Endothelial cell of umbilical vein (primary cell): Measurements from ENCODE around the gene SLC25A21. TPM values are rescaled to one million over a fixed set of nuclear protein-coding genes. Genes with fewer than 3 reads are reported as not detected.

Experiments used
- BruUV-seq: library from RNA; stranded (reverse); fragments of 400-500 nt; replicated peaks from 2 replicates; lab custom pipeline; 2021; lab: Mats Ljungman, UMichigan
- CTCF ChIA-PET: fragments of 300-600, 350-600 bp; sonication (Branson Sonifier 250); formaldehyde crosslinking; loops from one replicate; lab custom pipeline; 2021; ENCODE audit warnings: antibody characterized with exemption, inconsistent platforms; lab: Charles Lee
- POLR2A ChIA-PET: fragments of 300-600, 350-600 bp; sonication (Branson Sonifier 250); formaldehyde crosslinking; loops from one replicate; lab custom pipeline; 2021; ENCODE audit warnings: antibody characterized with exemption, inconsistent platforms; lab: Charles Lee
- DNase-seq: peaks from one replicate; pipeline ENCODE4 v3.0.0-alpha.2; 2011; ENCODE audit warnings: low read depth, low spot score
- FAIRE-seq: peaks from 2 replicates; lab custom pipeline; 2011; peaks lifted over from hg19 to GRCh38; lab: Jason Lieb, UNC
- H2AFZ ChIP-seq: 2 replicates; pipeline ENCODE4 v1.6.0; 2012; ENCODE audit warnings: low read depth, low read length, control low read depth, inconsistent platforms
- H3K27ac ChIP-seq: 2 replicates; pipeline ENCODE4 v1.5.1; 2011; ENCODE audit warnings: low read depth, mild to moderate bottlenecking, control low read depth, low read length, moderate library complexity; ENCODE audit not compliant: insufficient read depth
- H3K27me3 ChIP-seq, 2 experiments: 2 replicates each; pipeline versions ENCODE4 v1.6.0 to v1.6.1; 2011; ENCODE audit warnings: low read length in 2 of 2, mixed read lengths in 1 of 2; ENCODE audit not compliant: control insufficient read depth in 2 of 2, insufficient read depth in 2 of 2
- H3K36me3 ChIP-seq, 2 experiments: 2 replicates in 1 of 2; 3 replicates in 1 of 2; pipeline ENCODE4 v1.5.1; 2011; ENCODE audit warnings: low read length in 2 of 2, mild to moderate bottlenecking in 1 of 2, moderate library complexity in 1 of 2; ENCODE audit not compliant: control insufficient read depth in 2 of 2, insufficient read depth in 2 of 2; ENCODE audit errors: extremely low read depth in 1 of 2
- H3K4me1 ChIP-seq: 3 replicates; pipeline ENCODE4 v1.5.1; 2011; ENCODE audit warnings: mild to moderate bottlenecking, low read length; ENCODE audit not compliant: control insufficient read depth, insufficient read depth; ENCODE audit errors: extremely low read depth
- H3K4me2 ChIP-seq: 2 replicates; pipeline ENCODE4 v1.6.1; 2011; ENCODE audit warnings: low read length, control low read depth, mixed read lengths; ENCODE audit not compliant: insufficient read depth
- H3K4me3 ChIP-seq, 3 experiments: fragments of 200-600 bp in 1 of 3; sonication (generic), shearing (Covaris generic) in 1 of 3; replicated peaks in 1 of 3; 2 replicates each; pipeline ENCODE4 v1.5.1; 2011 to 2016; ENCODE audit warnings: control low read depth in 3 of 3, low read length in 3 of 3, mild to moderate bottlenecking in 2 of 3, inconsistent platforms in 1 of 3, low read depth in 1 of 3, moderate library complexity in 1 of 3; ENCODE audit not compliant: insufficient read depth in 1 of 3
- H3K79me2 ChIP-seq: 2 replicates; pipeline ENCODE4 v1.6.0; 2012; ENCODE audit warnings: low read length, inconsistent platforms; ENCODE audit not compliant: control insufficient read depth, insufficient read depth
- H3K9ac ChIP-seq: replicated peaks from 2 replicates; pipeline ENCODE3; 2011; ENCODE audit warnings: low read length, control low read depth; ENCODE audit not compliant: insufficient read depth; ENCODE audit errors: extremely low read depth
- H3K9me1 ChIP-seq: replicated peaks from 3 replicates; pipeline ENCODE4 v1.6.0; 2011; ENCODE audit warnings: mild to moderate bottlenecking, low read length; ENCODE audit not compliant: control insufficient read depth, insufficient read depth; ENCODE audit errors: extremely low read depth
- H3K9me3 ChIP-seq: replicated peaks from 2 replicates; pipeline ENCODE4 v1.5.1; 2012; ENCODE audit warnings: low read length, inconsistent platforms; ENCODE audit not compliant: control insufficient read depth, insufficient read depth
- H4K20me1 ChIP-seq: replicated peaks from 2 replicates; pipeline ENCODE3; 2011; ENCODE audit warnings: mild to moderate bottlenecking, low read length; ENCODE audit not compliant: control insufficient read depth, insufficient read depth; ENCODE audit errors: extremely low read depth
- EZH2 ChIP-seq: IDR thresholded peaks from 2 replicates; pipeline ENCODE4 v1.6.1; 2012; ENCODE audit warnings: borderline replicate concordance, low read depth, mild to moderate bottlenecking, moderate library complexity, low read length, inconsistent platforms; ENCODE audit not compliant: severe bottlenecking
- FOS ChIP-seq: IDR thresholded peaks from 2 replicates; pipeline ENCODE4 v1.6.1; 2011; ENCODE audit warnings: mild to moderate bottlenecking, low read length, moderate library complexity, borderline replicate concordance; ENCODE audit not compliant: insufficient read depth
- GATA2 ChIP-seq: IDR thresholded peaks from 2 replicates; pipeline ENCODE4 v1.7.0; 2011; ENCODE audit warnings: low read depth, mild to moderate bottlenecking, moderate library complexity, mixed read lengths, low read length; ENCODE audit not compliant: insufficient read length, insufficient read depth
- JUN ChIP-seq: IDR thresholded peaks from 2 replicates; pipeline ENCODE4 v1.6.1; 2011; ENCODE audit warnings: borderline replicate concordance, low read depth; ENCODE audit not compliant: insufficient read length, insufficient read depth
- MYC ChIP-seq: IDR thresholded peaks from one replicate; pipeline ENCODE4 v1.6.1; 2011; ENCODE audit warnings: mild to moderate bottlenecking, low read depth, low read length
- POLR2A ChIP-seq: IDR thresholded peaks from 2 replicates; pipeline ENCODE4 v1.6.1; 2012; ENCODE audit warnings: low read depth, mild to moderate bottlenecking, control low read depth, low read length
- POLR2AphosphoS5 ChIP-seq: IDR thresholded peaks from 2 replicates; pipeline ENCODE4 v1.6.1; 2012; ENCODE audit warnings: low read depth, mild to moderate bottlenecking, control low read depth, low read length, moderate library complexity; ENCODE audit not compliant: insufficient read depth
- dilution Hi-C: fragments of 300-500 bp; cut with MboI; formaldehyde crosslinking; loops from one replicate; pipeline ENCODE4 v1.15.0; 2019; ENCODE audit warnings: low sequenced_read_pairs; ENCODE audit not compliant: extremely low pct_ligation_motif_present
- intact Hi-C: fragments of 100-400 bp; cut with micrococcal nuclease; formaldehyde crosslinking; loops from one replicate; pipeline ENCODE4 v1.10.0; 2022
- polyA plus RNA-seq, 4 experiments: library from polyadenylated mRNA; depleted of rRNA in 3 of 4; stranded (reverse) in 3 of 4; unstranded in 1 of 4; fragments of >200 nt; gene quantifications; 2 replicates each; pipeline versions ENCODE4 v1.2.1 to v1.2.3, GENCODE V29; 2011 to 2012; ENCODE audit warnings: missing spikeins in 1 of 4
- total RNA-seq: library from RNA; stranded (reverse); gene quantifications from 2 replicates; pipeline ENCODE4 v1.2.3, GENCODE V29; 2021
- TF ChIP-seq, protein P1 (sequence below), 2 donors: IDR thresholded peaks; 1 replicate in 1 of 2; 2 replicates in 1 of 2; pipeline ENCODE4 v1.5.1; 2011; ENCODE audit warnings: low read length in 2 of 2, mild to moderate bottlenecking in 2 of 2, moderate library complexity in 2 of 2, control low read depth in 1 of 2, inconsistent platforms in 1 of 2, low read depth in 1 of 2; ENCODE audit not compliant: insufficient read depth in 1 of 2; ENCODE audit errors: extremely low read depth in 1 of 2
- TF ChIP-seq, protein P2 (sequence below): IDR thresholded peaks from 2 replicates; pipeline ENCODE4 v1.6.1; 2011; ENCODE audit not compliant: insufficient read depth, insufficient read length

SLC25A21 gene
- total and polyA plus RNA-seq, 2 donors (not counting 3 experiments of a cell fraction or from before 2014, with no cell fraction given), result 0.98 to 1.4 TPM

DNA sequence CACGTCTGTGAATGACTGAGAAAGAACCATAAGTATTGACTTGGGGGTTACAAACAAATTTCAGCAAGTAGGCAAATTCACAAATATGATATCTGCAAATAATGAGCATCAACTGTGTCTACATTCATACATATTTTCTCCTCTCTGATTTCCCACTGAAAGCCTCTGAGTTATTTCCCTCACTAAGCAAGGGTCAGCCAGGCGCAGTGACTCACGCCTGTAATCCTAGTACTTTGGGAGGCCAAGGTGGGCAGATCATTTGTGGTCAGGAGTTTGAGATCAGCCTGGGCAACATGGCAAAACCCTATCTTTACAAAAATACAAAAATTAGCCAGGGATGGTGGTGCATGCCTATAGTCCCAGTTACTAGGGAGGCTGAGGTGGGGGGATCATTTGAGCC lies 80.8 kb downstream of the SLC25A21 start:
- intact Hi-C loops, result no loop called here
- no peak for TF ChIP-seq JUN
- TF ChIP-seq, protein P1, sequence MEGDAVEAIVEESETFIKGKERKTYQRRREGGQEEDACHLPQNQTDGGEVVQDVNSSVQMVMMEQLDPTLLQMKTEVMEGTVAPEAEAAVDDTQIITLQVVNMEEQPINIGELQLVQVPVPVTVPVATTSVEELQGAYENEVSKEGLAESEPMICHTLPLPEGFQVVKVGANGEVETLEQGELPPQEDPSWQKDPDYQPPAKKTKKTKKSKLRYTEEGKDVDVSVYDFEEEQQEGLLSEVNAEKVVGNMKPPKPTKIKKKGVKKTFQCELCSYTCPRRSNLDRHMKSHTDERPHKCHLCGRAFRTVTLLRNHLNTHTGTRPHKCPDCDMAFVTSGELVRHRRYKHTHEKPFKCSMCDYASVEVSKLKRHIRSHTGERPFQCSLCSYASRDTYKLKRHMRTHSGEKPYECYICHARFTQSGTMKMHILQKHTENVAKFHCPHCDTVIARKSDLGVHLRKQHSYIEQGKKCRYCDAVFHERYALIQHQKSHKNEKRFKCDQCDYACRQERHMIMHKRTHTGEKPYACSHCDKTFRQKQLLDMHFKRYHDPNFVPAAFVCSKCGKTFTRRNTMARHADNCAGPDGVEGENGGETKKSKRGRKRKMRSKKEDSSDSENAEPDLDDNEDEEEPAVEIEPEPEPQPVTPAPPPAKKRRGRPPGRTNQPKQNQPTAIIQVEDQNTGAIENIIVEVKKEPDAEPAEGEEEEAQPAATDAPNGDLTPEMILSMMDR (IDR thresholded peaks at IDR 0.05; ENCODE audit: extremely low read depth in 1 of 2, insufficient read depth in 1 of 2, low read depth in 1 of 2, low read length in 2 of 2), result no peak
- no peak for TF ChIP-seq EZH2
- no peak for TF ChIP-seq GATA2
- TF ChIP-seq, protein P2, sequence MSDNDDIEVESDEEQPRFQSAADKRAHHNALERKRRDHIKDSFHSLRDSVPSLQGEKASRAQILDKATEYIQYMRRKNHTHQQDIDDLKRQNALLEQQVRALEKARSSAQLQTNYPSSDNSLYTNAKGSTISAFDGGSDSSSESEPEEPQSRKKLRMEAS, result no peak
- TF ChIP-seq POLR2AphosphoS5, result no peak
- no peak for TF ChIP-seq POLR2A
- no peak for TF ChIP-seq MYC
- TF ChIP-seq FOS, result no peak
- Histone ChIP-seq H3K9me1 (no peaks in the 10 kb centered on the region), H3K27ac (no peak overlapping the region), H3K36me3 (no peaks in the 10 kb centered on the region), H3K4me3 (no peak overlapping the region), H3K4me2 (no peak overlapping the region), H4K20me1 (no peaks in the 10 kb centered on the region), H3K79me2 (no peaks in the 10 kb centered on the region), H2AFZ (no peak overlapping the region), H3K27me3 (no peaks in the 10 kb centered on the region), H3K9ac (no peak overlapping the region), H3K4me1 (no peaks in the 10 kb centered on the region), H3K9me3 (no peaks in the 10 kb centered on the region)
- CTCF ChIA-PET, result interaction anchor here (1.3 to 1.6 kb wide), 3 partner anchors 10 to 150 kb away, joined by 3 to 4 read pairs (median 3); no protein-coding TSS in a partner anchor
- dilution Hi-C loops, result no loop called here
- POLR2A ChIA-PET, result no interaction called here
- no peak for DNase-seq
- FAIRE-seq, result no peak
- BruUV-seq, result no TSS peak
